ENCODE results near the gene SLC7A1. TPM values are rescaled to one million over a fixed set of nuclear protein-coding genes. Genes with fewer than 3 reads are reported as not detected.

SLC7A1 gene
- total and polyA plus RNA-seq, 2 of the 8 experiments (the other 6 are each of a cell fraction or from before 2014, with no cell fraction given): 26.8 to 114 TPM

DNA sequence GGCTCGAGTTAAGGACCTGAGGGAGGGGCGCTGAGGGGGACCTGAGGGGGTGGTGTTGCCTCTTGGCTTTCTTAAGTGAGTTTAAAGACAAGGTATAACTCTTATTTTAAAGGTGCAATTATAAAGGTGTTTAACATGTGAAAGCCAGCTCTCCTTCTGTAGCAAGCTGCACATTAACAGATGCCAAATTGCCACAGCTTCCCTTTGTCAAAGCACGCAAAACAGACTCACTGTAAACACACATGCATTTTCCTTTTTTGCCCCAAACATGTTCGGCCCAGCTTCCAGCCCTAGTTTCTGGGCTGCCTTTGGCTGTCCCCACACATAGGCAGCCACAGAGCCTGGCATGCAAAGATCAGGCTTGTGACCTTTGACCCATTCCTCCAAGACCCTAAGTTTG lies 111.9 kb downstream of the SLC7A1 start:
- CTCF ChIA-PET (ENCODE audit: partially characterized antibody): interaction anchor here (0.8 to 3.3 kb wide), 5 partner anchors 10 to 224 kb away, joined by 4 to 15 read pairs (median 6); no protein-coding TSS in a partner anchor
- no peak overlapping the region for H2BK5ac ChIP-seq (ENCODE audit: low read depth, low read length)
- peak overlapping the region; percentile 31; the same call in 1 of the 2 replicates for H4K8ac ChIP-seq (ENCODE audit: extremely low read depth, insufficient read depth, low read length)

More for the DNA sequence above, 111.9 kb downstream of the SLC7A1 start:
- no peak overlapping the region for H2BK15ac ChIP-seq (ENCODE audit: low read length)
- no peak overlapping the region for H3K4me2 ChIP-seq (ENCODE audit: insufficient read depth in 1 of 2, low read depth in 2 of 2, low read length in 2 of 2)
- FAIRE-seq (no peak), DNase-seq (ENCODE audit: low read depth in 1 of 2, low spot score in 2 of 2) (no peak)
- H2AK5ac ChIP-seq (ENCODE audit: low read depth, low read length): no peak overlapping the region
- H3K27ac ChIP-seq (ENCODE audit: low read depth, low read length): no peak overlapping the region
- H3K79me2 ChIP-seq (ENCODE audit: control insufficient read depth in 1 of 2, insufficient read depth in 2 of 2, low read length in 2 of 2): no peaks in the 10 kb centered on the region
- no peak overlapping the region for H3K56ac ChIP-seq (replicated peaks; ENCODE audit: insufficient read length, low read depth, low read length)
- no peak overlapping the region for H2BK120ac ChIP-seq (replicated peaks; ENCODE audit: low read depth, low read length)
- H3K9me3 ChIP-seq (ENCODE audit: insufficient read depth in 2 of 2, low read depth in 1 of 2, low read length in 1 of 2): no peaks in the 10 kb centered on the region
- H3K9ac ChIP-seq (replicated peaks in 1 of 4; ENCODE audit: extremely low read depth in 1 of 4, low read depth in 3 of 4, low read length in 3 of 4): no peak overlapping the region
- H3K79me1 ChIP-seq (ENCODE audit: low read depth, low read length): no peaks in the 10 kb centered on the region
- H4K20me1 ChIP-seq (replicated peaks in 1 of 2; ENCODE audit: control insufficient read depth in 1 of 2, insufficient read depth in 2 of 2, low read length in 2 of 2): no peaks in the 10 kb centered on the region
- H3K4me3 ChIP-seq (ENCODE audit: extremely low read depth in 1 of 4, insufficient read depth in 2 of 4, low read depth in 3 of 4, low read length in 4 of 4): no peak overlapping the region
- H3K23me2 ChIP-seq (ENCODE audit: low read depth, low read length): no peaks in the 10 kb centered on the region
- peak overlapping the region; percentile 7; the same call in 1 of the 2 replicates for H3K18ac ChIP-seq (ENCODE audit: extremely low read depth, low read length)
- WGBS, 2 experiments (ENCODE audit: extremely low coverage in 1 of 2, insufficient coverage in 1 of 2, insufficient read length in 1 of 2, insufficient replicate concordance in 2 of 2, low coverage in 1 of 2, low lambda C conversion rate in 2 of 2, missing lambda C conversion rate in 1 of 2): 83% methylated on average over 4 of the region's 4 CpGs; no CpG with 5 or more reads in 1 of the 2 experiments
- H2BK12ac ChIP-seq (ENCODE audit: low read depth, low read length): no peak overlapping the region
- H3K4me1 ChIP-seq (replicated peaks in 1 of 4; ENCODE audit: control insufficient read depth in 3 of 4, insufficient read depth in 4 of 4, low read length in 3 of 4): peaks cover 2 to 11% (median 6%) of the 10 kb centered on the region in 4 experiments
- no peaks in the 10 kb centered on the region for H3K36me3 ChIP-seq (ENCODE audit: control insufficient read depth in 2 of 4, insufficient read depth in 4 of 4, low read length in 3 of 4)
- H2BK20ac ChIP-seq (ENCODE audit: low read length): no peak overlapping the region
- H4K5ac ChIP-seq (ENCODE audit: insufficient read length, low read depth, low read length): no peak overlapping the region
- no peak overlapping the region for H3K14ac ChIP-seq (ENCODE audit: insufficient read length)
- H3K4ac ChIP-seq (replicated peaks; ENCODE audit: insufficient read length, low read depth, low read length): no peak overlapping the region
- TF ChIP-seq SIN3A (conservative IDR thresholded peaks at IDR 0.05 in 1 of 2, IDR thresholded peaks at IDR 0.05 in 1 of 2; ENCODE audit: low read depth in 1 of 2, low read length in 2 of 2) (no peak), BRCA1 (IDR thresholded peaks at IDR 0.05; ENCODE audit: low read depth, low read length) (no peak), MAFK (IDR thresholded peaks at IDR 0.05; ENCODE audit: low read depth, low read length) (no peak), GTF2F1 (IDR thresholded peaks at IDR 0.05; ENCODE audit: borderline replicate concordance, low read depth, low read length) (no peak), SP1 (IDR thresholded peaks at IDR 0.05; ENCODE audit: low read depth, low read length) (no peak), BACH1 (IDR thresholded peaks at IDR 0.05; ENCODE audit: low read length) (no peak), HDAC6 (IDR thresholded peaks at IDR 0.05; ENCODE audit: low read depth, low read length) (no peak), NRF1 (IDR thresholded peaks at IDR 0.05; ENCODE audit: low read depth, low read length) (no peak), PHF8 (conservative IDR thresholded peaks at IDR 0.05; ENCODE audit: low read depth, low read length) (no peak), CTBP2 (IDR thresholded peaks at IDR 0.05; ENCODE audit: borderline replicate concordance, insufficient read depth, insufficient read length, low read length) (no peak), ASH2L (IDR thresholded peaks at IDR 0.05; ENCODE audit: low read length) (no peak)
- no peak overlapping the region for H4K91ac ChIP-seq (replicated peaks; ENCODE audit: insufficient read length, low read length)
- H3K27me3 ChIP-seq (replicated peaks in 1 of 4; ENCODE audit: control insufficient read depth in 3 of 4, extremely low read depth in 1 of 4, insufficient read depth in 3 of 4, low read length in 3 of 4): no peaks in the 10 kb centered on the region
- H3K23ac ChIP-seq (ENCODE audit: insufficient read length): no peak overlapping the region
- H2AFZ ChIP-seq (ENCODE audit: low read length): no peak overlapping the region
- POLR2A ChIA-PET (ENCODE audit: partially characterized antibody): interaction anchor here (1.6 kb wide), 1 partner anchor 9 kb away, joined by 4 read pairs; no protein-coding TSS in a partner anchor

Data from H1 (cell line).